HEK293 (cell line): ENCODE data around the gene CLN5.
A peak's percentile ranks its signal among the peaks of the same experiment; 100 is the strongest.

Source experiments
- CTCF ChIA-PET: fragments of 350-600 bp; formaldehyde crosslinking; extraction: SDS; loops from one replicate; lab custom pipeline; 2021; ENCODE audit warnings: antibody characterized with exemption; lab: Yijun Ruan, JAX
- POLR2A ChIA-PET: fragments of 300-600 bp; formaldehyde crosslinking; extraction: SDS; loops from one replicate; lab custom pipeline; 2020; ENCODE audit warnings: antibody characterized with exemption, inconsistent platforms; lab: Yijun Ruan, JAX
- H3K27ac ChIP-seq: fragments of 200-500 bp; sonication (Bioruptor generic); 2 replicates; pipeline ENCODE4 v1.5.1; 2014; ENCODE audit warnings: low read depth, low read length, control low read depth, inconsistent platforms; ENCODE audit errors: extremely low read depth
- H3K36me3 ChIP-seq, 2 experiments: fragments of 200-500 bp in 1 of 2; sonication (Bioruptor generic) in 1 of 2; 1 replicate in 1 of 2; 2 replicates in 1 of 2; pipeline ENCODE4 v1.5.1; 2014 to 2017; ENCODE audit warnings: inconsistent platforms in 2 of 2, low read length in 2 of 2; ENCODE audit not compliant: control insufficient read depth in 2 of 2, insufficient read depth in 1 of 2
- H3K4me1 ChIP-seq: fragments of 200-500 bp; sonication (Bioruptor generic); 2 replicates; pipeline ENCODE4 v1.5.1; 2014; ENCODE audit warnings: mild to moderate bottlenecking, low read length, inconsistent platforms; ENCODE audit not compliant: control insufficient read depth, insufficient read depth
- H3K4me3 ChIP-seq: 2 replicates; pipeline ENCODE4 v1.5.1; 2011; ENCODE audit warnings: low read depth, mild to moderate bottlenecking, control low read depth, low read length, moderate library complexity
- H3K9me3 ChIP-seq: fragments of 200-500 bp; sonication (Bioruptor generic); 2 replicates; pipeline ENCODE4 v1.5.1; 2014; ENCODE audit warnings: low read depth, low read length, inconsistent platforms; ENCODE audit not compliant: control insufficient read depth, insufficient read depth
- ATF2 ChIP-seq: fragments of 450-650 bp; formaldehyde crosslinking; IDR thresholded peaks from 2 replicates; pipeline ENCODE4 v1.5.1; 2016; ENCODE audit warnings: missing biosample characterization, missing genetic modification characterization, low read depth
- GLI2 ChIP-seq: fragments of 450-650 bp; formaldehyde crosslinking; IDR thresholded peaks from 2 replicates; pipeline ENCODE4; 2017; ENCODE audit warnings: missing biosample characterization, missing genetic modification characterization, low read depth, borderline replicate concordance
- HOXC10 ChIP-seq: sonication (generic); formaldehyde crosslinking; IDR thresholded peaks from 2 replicates; pipeline ENCODE4 v1.8.1; 2023; ENCODE audit warnings: mild to moderate bottlenecking, missing genetic modification reagents
- KLF10 ChIP-seq: fragments of 450-650 bp; IDR thresholded peaks from 2 replicates; pipeline ENCODE4 v1.5.1; 2018; ENCODE audit warnings: missing biosample characterization, mild to moderate bottlenecking, missing genetic modification characterization
- SCRT2 ChIP-seq: fragments of 450-650 bp; formaldehyde crosslinking; IDR thresholded peaks from 2 replicates; pipeline ENCODE4 v1.5.1; 2016; ENCODE audit warnings: missing biosample characterization, missing genetic modification characterization
- ZBTB17 ChIP-seq: fragments of 450-650 bp; formaldehyde crosslinking; IDR thresholded peaks from 2 replicates; pipeline ENCODE4 v1.5.1; 2016; ENCODE audit warnings: missing biosample characterization, missing genetic modification characterization
- ZBTB49 ChIP-seq: fragments of 450-650 bp; formaldehyde crosslinking; IDR thresholded peaks from 2 replicates; pipeline ENCODE4 v1.5.1; 2016; ENCODE audit warnings: missing biosample characterization, missing genetic modification characterization, low read depth
- ZBTB8A ChIP-seq: fragments of 450-650 bp; formaldehyde crosslinking; IDR thresholded peaks from 2 replicates; pipeline ENCODE4 v1.5.1; 2016; ENCODE audit warnings: missing biosample characterization, missing genetic modification characterization
- ZNF184 ChIP-seq: fragments of 450-650 bp; IDR thresholded peaks from 2 replicates; pipeline ENCODE4 v1.5.1; 2018; ENCODE audit warnings: missing biosample characterization, mild to moderate bottlenecking, missing genetic modification characterization
- ZNF214 ChIP-seq: fragments of 450-650 bp; formaldehyde crosslinking; IDR thresholded peaks from 2 replicates; pipeline ENCODE4 v1.5.1; 2017; ENCODE audit warnings: missing biosample characterization, mild to moderate bottlenecking, missing genetic modification characterization, borderline replicate concordance
- ZNF280D ChIP-seq: fragments of 450-650 bp; formaldehyde crosslinking; IDR thresholded peaks from 2 replicates; pipeline ENCODE4 v1.5.1; 2016; ENCODE audit warnings: missing biosample characterization, missing genetic modification characterization
- ZNF350 ChIP-seq: fragments of 450-650 bp; formaldehyde crosslinking; IDR thresholded peaks from 2 replicates; pipeline ENCODE4 v1.5.0; 2017; ENCODE audit warnings: missing biosample characterization, mild to moderate bottlenecking, missing genetic modification characterization
- ZNF473 ChIP-seq: fragments of 450-650 bp; formaldehyde crosslinking; IDR thresholded peaks from 2 replicates; pipeline ENCODE4 v1.5.1; 2017; ENCODE audit warnings: missing biosample characterization, missing genetic modification characterization
- ZNF521 ChIP-seq: fragments of 450-650 bp; formaldehyde crosslinking; IDR thresholded peaks from 2 replicates; pipeline ENCODE4 v1.5.1; 2017; ENCODE audit warnings: missing biosample characterization, mild to moderate bottlenecking, missing genetic modification characterization
- ZNF558 ChIP-seq: fragments of 450-650 bp; formaldehyde crosslinking; IDR thresholded peaks from 2 replicates; pipeline ENCODE4 v1.5.1; 2016; ENCODE audit warnings: missing biosample characterization, missing genetic modification characterization
- TF ChIP-seq, protein P1 (sequence below): fragments of 450-650 bp; formaldehyde crosslinking; conservative IDR thresholded peaks from 2 replicates; pipeline ENCODE4 v1.5.1; 2016; ENCODE audit warnings: low read depth, missing biosample characterization, missing genetic modification characterization
- TF ChIP-seq, protein P2 (sequence below): fragments of 450-650 bp; formaldehyde crosslinking; IDR thresholded peaks from 2 replicates; pipeline ENCODE4; 2016; ENCODE audit warnings: missing biosample characterization, missing genetic modification characterization
- TF ChIP-seq, protein P3 (sequence below): fragments of 450-650 bp; IDR thresholded peaks from 2 replicates; pipeline ENCODE4 v1.5.1; 2018; ENCODE audit warnings: missing biosample characterization, missing genetic modification characterization

CLN5 gene

DNA sequence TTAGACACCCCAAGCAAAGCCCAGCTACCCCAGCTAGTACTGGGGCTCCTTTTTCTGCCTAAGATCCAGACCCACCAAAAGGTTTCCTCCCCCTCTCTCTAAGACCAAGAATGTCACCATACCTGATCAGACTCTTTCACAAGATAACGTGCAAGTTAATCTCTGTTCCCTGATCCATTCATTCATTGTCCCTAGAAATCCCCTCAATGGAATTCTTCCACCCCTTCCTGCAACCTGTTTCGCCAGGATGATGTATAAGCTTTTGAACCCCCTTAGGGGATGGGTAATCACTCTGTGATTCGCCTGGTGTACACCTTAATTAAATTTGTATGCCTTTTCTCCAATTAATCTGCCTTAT is 17.3 kb upstream of the CLN5 start (continued):
- TF ChIP-seq ZNF280D (no peak), ZBTB17 (tag by site-specific recombination) (no peak), HOXC10 (CRISPR knock-in tag) (no peak), ZBTB8A (tag by site-specific recombination) (no peak), ZNF521 (tag by site-specific recombination) (no peak), ZNF184 (no peak), ZNF214 (tag by site-specific recombination) (no peak)
- TF ChIP-seq, all 188 proteins: peak for 0

GRCh38 chr13:76975863-76976262 is 16.0 kb upstream of the CLN5 start:
- POLR2A ChIA-PET = no interaction called here
- TF ChIP-seq SCRT2 = peak; percentile 81
- TF ChIP-seq, protein P1, sequence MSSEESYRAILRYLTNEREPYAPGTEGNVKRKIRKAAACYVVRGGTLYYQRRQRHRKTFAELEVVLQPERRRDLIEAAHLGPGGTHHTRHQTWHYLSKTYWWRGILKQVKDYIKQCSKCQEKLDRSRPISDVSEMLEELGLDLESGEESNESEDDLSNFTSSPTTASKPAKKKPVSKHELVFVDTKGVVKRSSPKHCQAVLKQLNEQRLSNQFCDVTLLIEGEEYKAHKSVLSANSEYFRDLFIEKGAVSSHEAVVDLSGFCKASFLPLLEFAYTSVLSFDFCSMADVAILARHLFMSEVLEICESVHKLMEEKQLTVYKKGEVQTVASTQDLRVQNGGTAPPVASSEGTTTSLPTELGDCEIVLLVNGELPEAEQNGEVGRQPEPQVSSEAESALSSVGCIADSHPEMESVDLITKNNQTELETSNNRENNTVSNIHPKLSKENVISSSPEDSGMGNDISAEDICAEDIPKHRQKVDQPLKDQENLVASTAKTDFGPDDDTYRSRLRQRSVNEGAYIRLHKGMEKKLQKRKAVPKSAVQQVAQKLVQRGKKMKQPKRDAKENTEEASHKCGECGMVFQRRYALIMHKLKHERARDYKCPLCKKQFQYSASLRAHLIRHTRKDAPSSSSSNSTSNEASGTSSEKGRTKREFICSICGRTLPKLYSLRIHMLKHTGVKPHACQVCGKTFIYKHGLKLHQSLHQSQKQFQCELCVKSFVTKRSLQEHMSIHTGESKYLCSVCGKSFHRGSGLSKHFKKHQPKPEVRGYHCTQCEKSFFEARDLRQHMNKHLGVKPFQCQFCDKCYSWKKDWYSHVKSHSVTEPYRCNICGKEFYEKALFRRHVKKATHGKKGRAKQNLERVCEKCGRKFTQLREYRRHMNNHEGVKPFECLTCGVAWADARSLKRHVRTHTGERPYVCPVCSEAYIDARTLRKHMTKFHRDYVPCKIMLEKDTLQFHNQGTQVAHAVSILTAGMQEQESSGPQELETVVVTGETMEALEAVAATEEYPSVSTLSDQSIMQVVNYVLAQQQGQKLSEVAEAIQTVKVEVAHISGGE = no peak
- CTCF ChIA-PET = interaction anchor here (1.3 kb wide), 1 partner anchor 13 kb away, joined by 4 read pairs; no protein-coding TSS in a partner anchor
- Histone ChIP-seq H3K4me1 (peaks cover 4% of the 10 kb centered on the region; the same call in 1 of the 2 replicates), H3K36me3 (no peaks in the 10 kb centered on the region), H3K9me3 (no peaks in the 10 kb centered on the region), H3K4me3 (no peak overlapping the region), H3K27ac (peak overlapping the region; percentile 30)

- Histone ChIP-seq H3K27ac (peak overlapping the region; percentile 30), H3K4me1 (peaks cover 4% of the 10 kb centered on the region; the same call in 1 of the 2 replicates), H3K9me3 (no peaks in the 10 kb centered on the region), H3K4me3 (no peak overlapping the region), H3K36me3 (no peaks in the 10 kb centered on the region)
- ChIA-PET CTCF (interaction anchor here (1.3 to 1.4 kb wide), 3 partner anchors 14 to 73 kb away, joined by 4 to 5 read pairs (median 4); no protein-coding TSS in a partner anchor), POLR2A (interaction anchor here (0.7 to 0.9 kb wide), 2 partner anchors 14 to 50 kb away, joined by 3 to 4 read pairs; partner anchors contain the start of gene FBXL3)
- TF ChIP-seq, protein P2, sequence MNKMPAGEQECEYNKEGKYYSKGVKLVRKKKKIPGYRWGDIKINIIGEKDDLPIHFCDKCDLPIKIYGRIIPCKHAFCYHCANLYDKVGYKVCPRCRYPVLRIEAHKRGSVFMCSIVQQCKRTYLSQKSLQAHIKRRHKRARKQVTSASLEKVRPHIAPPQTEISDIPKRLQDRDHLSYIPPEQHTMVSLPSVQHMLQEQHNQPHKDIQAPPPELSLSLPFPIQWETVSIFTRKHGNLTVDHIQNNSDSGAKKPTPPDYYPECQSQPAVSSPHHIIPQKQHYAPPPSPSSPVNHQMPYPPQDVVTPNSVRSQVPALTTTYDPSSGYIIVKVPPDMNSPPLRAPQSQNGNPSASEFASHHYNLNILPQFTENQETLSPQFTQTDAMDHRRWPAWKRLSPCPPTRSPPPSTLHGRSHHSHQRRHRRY (tag by site-specific recombination) = no peak
- no peak for TF ChIP-seq GLI2 (tag by site-specific recombination)
- TF ChIP-seq ZNF473 (tag by site-specific recombination) = no peak
- TF ChIP-seq ZNF350 = no peak
- peak; percentile 40; the same call in 1 of the 2 replicates for TF ChIP-seq KLF10 (tag by site-specific recombination)
- no peak for TF ChIP-seq ZNF558 (tag by site-specific recombination)
- TF ChIP-seq ZBTB49 (tag by site-specific recombination) = no peak
- TF ChIP-seq ATF2 (tag by site-specific recombination) = peak; percentile 81
- TF ChIP-seq, protein P3, sequence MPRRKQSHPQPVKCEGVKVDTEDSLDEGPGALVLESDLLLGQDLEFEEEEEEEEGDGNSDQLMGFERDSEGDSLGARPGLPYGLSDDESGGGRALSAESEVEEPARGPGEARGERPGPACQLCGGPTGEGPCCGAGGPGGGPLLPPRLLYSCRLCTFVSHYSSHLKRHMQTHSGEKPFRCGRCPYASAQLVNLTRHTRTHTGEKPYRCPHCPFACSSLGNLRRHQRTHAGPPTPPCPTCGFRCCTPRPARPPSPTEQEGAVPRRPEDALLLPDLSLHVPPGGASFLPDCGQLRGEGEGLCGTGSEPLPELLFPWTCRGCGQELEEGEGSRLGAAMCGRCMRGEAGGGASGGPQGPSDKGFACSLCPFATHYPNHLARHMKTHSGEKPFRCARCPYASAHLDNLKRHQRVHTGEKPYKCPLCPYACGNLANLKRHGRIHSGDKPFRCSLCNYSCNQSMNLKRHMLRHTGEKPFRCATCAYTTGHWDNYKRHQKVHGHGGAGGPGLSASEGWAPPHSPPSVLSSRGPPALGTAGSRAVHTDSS = peak; percentile 42; the same call in 1 of the 2 replicates
These were observed 15.4 kb upstream of the CLN5 start for GRCh38 chr13:76976490-76976889.
